GM12891 (cell line): ENCODE results near the gene ARID4A.

Source experiments
- PAX5 ChIP-seq: IDR thresholded peaks from 2 replicates; pipeline ENCODE4 v1.6.1; 2011; ENCODE audit warnings: low read length, moderate library complexity, mild to moderate bottlenecking; ENCODE audit not compliant: insufficient read depth, severe bottlenecking
- POLR2A ChIP-seq: IDR thresholded peaks from 2 replicates; pipeline ENCODE4 v1.6.1; 2011; ENCODE audit warnings: low read depth, low read length, control low read depth
- POLR2AphosphoS5 ChIP-seq: IDR thresholded peaks from 2 replicates; pipeline ENCODE4 v1.6.1; 2011; ENCODE audit warnings: low read depth, low read length, control low read depth
- POU2F2 ChIP-seq: IDR thresholded peaks from 2 replicates; pipeline ENCODE4 v1.6.1; 2011; ENCODE audit warnings: low read depth, mild to moderate bottlenecking, control low read depth, low read length, moderate library complexity
- TAF1 ChIP-seq: IDR thresholded peaks from 2 replicates; pipeline ENCODE4 v1.6.1; 2011; ENCODE audit warnings: low read depth, low read length, control low read depth

GRCh38 chr14:58401587-58401986 is 103.2 kb downstream of the ARID4A start:
- no peak for TF ChIP-seq POLR2A
- no peak for TF ChIP-seq POLR2AphosphoS5
- no peak for TF ChIP-seq POU2F2
- TF ChIP-seq TAF1 = no peak
- no peak for TF ChIP-seq PAX5
